ENCODE measurements around the gene INPP4B.

DNA sequence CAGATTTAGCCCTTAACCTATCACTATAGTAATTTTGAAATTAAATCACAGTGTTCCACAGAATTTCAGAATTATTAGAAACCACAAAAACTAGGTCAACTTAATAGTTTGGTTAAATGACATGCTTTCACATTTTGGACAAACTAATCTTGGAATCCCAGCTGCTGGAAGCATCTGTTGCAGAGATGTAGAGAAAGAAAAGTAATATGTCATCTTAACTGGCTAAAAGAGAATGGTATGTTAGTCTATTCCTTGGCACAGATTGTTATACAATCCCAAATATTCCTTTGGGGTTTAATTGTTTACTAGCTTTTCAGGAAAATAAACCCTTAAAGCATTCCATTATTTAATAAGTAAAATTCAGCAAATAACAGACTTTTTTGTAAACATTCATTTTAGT, 689.8 kb downstream of the INPP4B start:
- TF ChIP-seq CTCF (IDR thresholded peaks at IDR 0.05): no peak
- no peak for TF ChIP-seq POLR2A (IDR thresholded peaks at IDR 0.05)

Measured in body of pancreas (tissue), 4 donors.